Sigmoid colon (tissue), 4 donors: ENCODE data around the gene UST.

Experiments used
- EP300 ChIP-seq, 4 donors: sonication (generic); formaldehyde crosslinking; IDR thresholded peaks; one replicate each; pipeline ENCODE4 v1.6.1; 2017; ENCODE audit warnings: antibody characterized with exemption in 4 of 4
- POLR2A ChIP-seq, 2 donors: fragments of 450-650 bp; IDR thresholded peaks; one replicate each; pipeline ENCODE4 v1.6.1; 2016; ENCODE audit warnings: antibody characterized with exemption in 2 of 2, mild to moderate bottlenecking in 2 of 2, moderate library complexity in 2 of 2
- POLR2AphosphoS5 ChIP-seq, 4 donors: sonication (generic); formaldehyde crosslinking; IDR thresholded peaks; one replicate each; pipeline ENCODE4 v1.6.1; 2017; ENCODE audit warnings: antibody characterized with exemption in 4 of 4
- TF ChIP-seq, protein P1 (sequence below), 4 experiments: fragments of 450-650 bp in 3 of 4; fragments of 200-600 bp in 1 of 4; IDR thresholded peaks; one replicate each; pipeline ENCODE4 v1.5.1; 2016 to 2019; ENCODE audit warnings: antibody characterized with exemption in 4 of 4, mild to moderate bottlenecking in 3 of 4, moderate library complexity in 2 of 4

DNA sequence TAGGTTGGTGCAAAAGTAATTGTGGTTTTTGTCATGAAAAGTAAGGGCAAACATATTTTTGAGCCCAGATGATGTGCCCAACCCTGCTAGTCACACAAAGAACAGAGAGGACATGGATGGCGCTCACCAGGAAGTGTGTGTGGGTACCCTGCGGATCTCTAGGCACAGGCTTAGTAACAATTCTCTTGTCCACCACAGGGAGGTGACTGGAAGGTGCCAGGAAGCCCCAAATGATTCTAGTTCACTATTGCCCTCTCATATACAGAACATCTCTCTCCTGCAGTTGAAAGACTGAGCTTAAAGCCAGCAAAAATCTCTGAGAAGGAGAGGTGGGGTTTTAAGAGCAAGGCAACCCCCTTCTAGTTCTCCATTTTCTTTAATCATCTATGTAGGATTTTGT, 298.6 kb downstream of the UST start:
- TF ChIP-seq, protein P1, sequence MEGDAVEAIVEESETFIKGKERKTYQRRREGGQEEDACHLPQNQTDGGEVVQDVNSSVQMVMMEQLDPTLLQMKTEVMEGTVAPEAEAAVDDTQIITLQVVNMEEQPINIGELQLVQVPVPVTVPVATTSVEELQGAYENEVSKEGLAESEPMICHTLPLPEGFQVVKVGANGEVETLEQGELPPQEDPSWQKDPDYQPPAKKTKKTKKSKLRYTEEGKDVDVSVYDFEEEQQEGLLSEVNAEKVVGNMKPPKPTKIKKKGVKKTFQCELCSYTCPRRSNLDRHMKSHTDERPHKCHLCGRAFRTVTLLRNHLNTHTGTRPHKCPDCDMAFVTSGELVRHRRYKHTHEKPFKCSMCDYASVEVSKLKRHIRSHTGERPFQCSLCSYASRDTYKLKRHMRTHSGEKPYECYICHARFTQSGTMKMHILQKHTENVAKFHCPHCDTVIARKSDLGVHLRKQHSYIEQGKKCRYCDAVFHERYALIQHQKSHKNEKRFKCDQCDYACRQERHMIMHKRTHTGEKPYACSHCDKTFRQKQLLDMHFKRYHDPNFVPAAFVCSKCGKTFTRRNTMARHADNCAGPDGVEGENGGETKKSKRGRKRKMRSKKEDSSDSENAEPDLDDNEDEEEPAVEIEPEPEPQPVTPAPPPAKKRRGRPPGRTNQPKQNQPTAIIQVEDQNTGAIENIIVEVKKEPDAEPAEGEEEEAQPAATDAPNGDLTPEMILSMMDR (IDR thresholded peaks at IDR 0.05) = no peak
- TF ChIP-seq POLR2AphosphoS5 (IDR thresholded peaks at IDR 0.05) (no peak), POLR2A (IDR thresholded peaks at IDR 0.05) (no peak), EP300 (IDR thresholded peaks at IDR 0.05) (no peak)
